H1 (cell line): Measurements from ENCODE around the gene TNNT3. TPM values are rescaled to one million over a fixed set of nuclear protein-coding genes. Genes with fewer than 3 reads are reported as not detected.

Experiments used
- CTCF ChIA-PET: fragments of 300-600 bp; sonication (Branson Sonifier 250); formaldehyde crosslinking; loops from one replicate; lab custom pipeline; 2021; ENCODE audit not compliant: partially characterized antibody; lab: Charles Lee
- POLR2A ChIA-PET: fragments of 300-600 bp; sonication (Branson Sonifier 250); formaldehyde crosslinking; loops from one replicate; lab custom pipeline; 2021; ENCODE audit warnings: inconsistent platforms; ENCODE audit not compliant: partially characterized antibody; lab: Charles Lee
- DNase-seq, 2 experiments: peaks; one replicate each; pipeline versions ENCODE4 v3.0.0 to v3.0.0-alpha.2; 2010 to 2022; ENCODE audit warnings: low spot score in 2 of 2, low read depth in 1 of 2, mixed read lengths in 1 of 2
- FAIRE-seq: peaks from 2 replicates; lab custom pipeline; 2011; peaks lifted over from hg19 to GRCh38; lab: Jason Lieb, UNC
- H2AFZ ChIP-seq: 2 replicates; pipeline ENCODE4 v1.8.1; 2012; ENCODE audit warnings: low read length, inconsistent platforms
- H2AK5ac ChIP-seq: 2 replicates; pipeline ENCODE4 v1.6.1; 2013; ENCODE audit warnings: low read depth, low read length
- H2BK120ac ChIP-seq: replicated peaks from 2 replicates; pipeline ENCODE3; 2013; ENCODE audit warnings: low read depth, low read length, inconsistent platforms
- H2BK12ac ChIP-seq: 2 replicates; pipeline ENCODE4 v1.6.1; 2013; ENCODE audit warnings: low read depth, low read length
- H2BK15ac ChIP-seq: 2 replicates; pipeline ENCODE4 v1.6.1; 2013; ENCODE audit warnings: low read length
- H2BK20ac ChIP-seq: 2 replicates; pipeline ENCODE4 v1.6.1; 2013; ENCODE audit warnings: low read length
- H2BK5ac ChIP-seq: 2 replicates; pipeline ENCODE4 v1.6.1; 2013; ENCODE audit warnings: low read depth, low read length
- H3K14ac ChIP-seq: 2 replicates; pipeline ENCODE4 v1.6.1; 2013; ENCODE audit warnings: inconsistent platforms; ENCODE audit not compliant: insufficient read length
- H3K18ac ChIP-seq: 2 replicates; pipeline ENCODE4 v1.6.1; 2013; ENCODE audit warnings: low read length; ENCODE audit errors: extremely low read depth
- H3K23ac ChIP-seq: 2 replicates; pipeline ENCODE4 v1.6.1; 2013; ENCODE audit warnings: inconsistent platforms; ENCODE audit not compliant: insufficient read length
- H3K23me2 ChIP-seq: 2 replicates; pipeline ENCODE4 v1.6.1; 2013; ENCODE audit warnings: low read depth, low read length
- H3K27ac ChIP-seq: 2 replicates; pipeline ENCODE4 v1.6.1; 2011; ENCODE audit warnings: low read depth, low read length, inconsistent platforms
- H3K27me3 ChIP-seq, 4 experiments: replicated peaks in 1 of 4; 1 replicate in 1 of 4; 2 replicates in 3 of 4; pipeline versions ENCODE4 v1.6.1 to v1.8.1; 2011 to 2013; ENCODE audit warnings: low read length in 3 of 4, mild to moderate bottlenecking in 3 of 4, inconsistent platforms in 2 of 4, mixed read lengths in 2 of 4, moderate library complexity in 1 of 4; ENCODE audit not compliant: control insufficient read depth in 3 of 4, insufficient read depth in 3 of 4; ENCODE audit errors: extremely low read depth in 1 of 4
- H3K36me3 ChIP-seq, 4 experiments: 2 replicates each; pipeline versions ENCODE4 v1.6.1 to v1.8.1; 2011 to 2013; ENCODE audit warnings: mild to moderate bottlenecking in 4 of 4, low read length in 3 of 4, moderate library complexity in 2 of 4, control low read depth in 1 of 4, inconsistent platforms in 1 of 4; ENCODE audit not compliant: insufficient read depth in 4 of 4, control insufficient read depth in 2 of 4
- H3K4ac ChIP-seq: replicated peaks from 2 replicates; pipeline ENCODE3; 2013; ENCODE audit warnings: low read length, low read depth, mixed read lengths, inconsistent platforms; ENCODE audit not compliant: insufficient read length
- H3K4me1 ChIP-seq, 4 experiments: replicated peaks in 1 of 4; 1 replicate in 1 of 4; 2 replicates in 3 of 4; pipeline versions ENCODE4 v1.6.1 to v1.8.1; 2011 to 2013; ENCODE audit warnings: low read length in 3 of 4, inconsistent platforms in 2 of 4, mixed read lengths in 1 of 4; ENCODE audit not compliant: insufficient read depth in 4 of 4, control insufficient read depth in 3 of 4
- H3K4me2 ChIP-seq, 2 experiments: 2 replicates each; pipeline versions ENCODE4 v1.6.1 to v1.8.1; 2011 to 2013; ENCODE audit warnings: low read depth in 2 of 2, low read length in 2 of 2, control low read depth in 1 of 2, inconsistent platforms in 1 of 2, mild to moderate bottlenecking in 1 of 2; ENCODE audit not compliant: insufficient read depth in 1 of 2
- H3K4me3 ChIP-seq, 4 experiments: fragments of 200-600, 300-600 bp in 1 of 4; sonication (generic), shearing (Covaris generic), sonication (Bioruptor Twin) in 1 of 4; 2 replicates each; pipeline versions ENCODE4 v1.5.1 to v1.8.1; 2011 to 2016; ENCODE audit warnings: low read length in 4 of 4, low read depth in 3 of 4, control low read depth in 2 of 4, inconsistent platforms in 2 of 4, mild to moderate bottlenecking in 2 of 4, mixed read lengths in 1 of 4, moderate library complexity in 1 of 4; ENCODE audit not compliant: insufficient read depth in 2 of 4; ENCODE audit errors: extremely low read depth in 1 of 4
- H3K56ac ChIP-seq: replicated peaks from 2 replicates; pipeline ENCODE3; 2013; ENCODE audit warnings: low read depth, mild to moderate bottlenecking, mixed read lengths, low read length, inconsistent platforms; ENCODE audit not compliant: insufficient read length
- H3K79me1 ChIP-seq: 2 replicates; pipeline ENCODE4 v1.6.1; 2013; ENCODE audit warnings: low read depth, low read length, control low read depth
- H3K79me2 ChIP-seq, 2 experiments: 2 replicates each; pipeline versions ENCODE4 v1.6.1 to v1.8.1; 2012 to 2013; ENCODE audit warnings: low read length in 2 of 2, mild to moderate bottlenecking in 2 of 2, inconsistent platforms in 1 of 2; ENCODE audit not compliant: insufficient read depth in 2 of 2, control insufficient read depth in 1 of 2
- H3K9ac ChIP-seq, 4 experiments: replicated peaks in 1 of 4; 1 replicate in 1 of 4; 2 replicates in 3 of 4; pipeline versions ENCODE4 v1.6.1 to v1.8.1; 2011 to 2013; ENCODE audit warnings: low read depth in 3 of 4, low read length in 3 of 4, control low read depth in 2 of 4, mild to moderate bottlenecking in 2 of 4, moderate library complexity in 2 of 4, inconsistent platforms in 1 of 4; ENCODE audit errors: extremely low read depth in 1 of 4
- H3K9me3 ChIP-seq, 2 experiments: 2 replicates each; pipeline versions ENCODE4 v1.6.1 to v1.8.1; 2012 to 2013; ENCODE audit warnings: mild to moderate bottlenecking in 2 of 2, moderate library complexity in 2 of 2, control low read depth in 1 of 2, inconsistent platforms in 1 of 2, low read depth in 1 of 2, low read length in 1 of 2, mixed read lengths in 1 of 2; ENCODE audit not compliant: insufficient read depth in 2 of 2
- H4K20me1 ChIP-seq, 2 experiments: replicated peaks in 1 of 2; 2 replicates each; pipeline versions ENCODE3 to v1.8.1; 2011 to 2013; ENCODE audit warnings: inconsistent platforms in 2 of 2, low read length in 2 of 2, mild to moderate bottlenecking in 1 of 2; ENCODE audit not compliant: insufficient read depth in 2 of 2, control insufficient read depth in 1 of 2
- H4K5ac ChIP-seq: 2 replicates; pipeline ENCODE4 v1.6.1; 2013; ENCODE audit warnings: low read length, low read depth, mixed read lengths, inconsistent platforms; ENCODE audit not compliant: insufficient read length
- H4K8ac ChIP-seq: 2 replicates; pipeline ENCODE4 v1.8.0; 2013; ENCODE audit warnings: mild to moderate bottlenecking, moderate library complexity, low read length, inconsistent platforms; ENCODE audit not compliant: insufficient read depth; ENCODE audit errors: extremely low read depth
- H4K91ac ChIP-seq: replicated peaks from 2 replicates; pipeline ENCODE3; 2013; ENCODE audit warnings: low read length, mixed read lengths, inconsistent platforms; ENCODE audit not compliant: insufficient read length
- BRCA1 ChIP-seq: IDR thresholded peaks from 2 replicates; pipeline ENCODE4 v1.6.1; 2012; ENCODE audit warnings: low read depth, low read length, improper control_type of control experiment
- CBX8 ChIP-seq: fragments of 300-800, 300-1000 bp; sonication (generic); IDR thresholded peaks from 2 replicates; pipeline ENCODE4 v1.7.1; 2016; ENCODE audit warnings: low read depth, low read length, borderline replicate concordance
- EP300 ChIP-seq, 2 experiments: IDR thresholded peaks; 1 replicate in 1 of 2; 2 replicates in 1 of 2; pipeline ENCODE4 v1.6.1; 2011 to 2012; ENCODE audit warnings: low read depth in 2 of 2, low read length in 2 of 2, mild to moderate bottlenecking in 2 of 2, borderline replicate concordance in 1 of 2, inconsistent platforms in 1 of 2, moderate library complexity in 1 of 2
- GABPA ChIP-seq: IDR thresholded peaks from 2 replicates; pipeline ENCODE4 v1.6.1; 2011; ENCODE audit warnings: mild to moderate bottlenecking, low read length, moderate library complexity, borderline replicate concordance; ENCODE audit not compliant: insufficient read depth
- JUN ChIP-seq: IDR thresholded peaks from 2 replicates; pipeline ENCODE4 v1.6.1; 2011; ENCODE audit warnings: low read depth, mild to moderate bottlenecking, improper control_type of control experiment, low read length
- RBBP5 ChIP-seq: IDR thresholded peaks from 2 replicates; pipeline ENCODE4 v1.7.1; 2012; ENCODE audit warnings: low read depth, mild to moderate bottlenecking, inconsistent platforms, low read length, moderate library complexity, borderline replicate concordance
- SRF ChIP-seq: IDR thresholded peaks from 2 replicates; pipeline ENCODE4 v1.6.1; 2011; ENCODE audit warnings: mild to moderate bottlenecking, low read depth, low read length, moderate library complexity
- TCF12 ChIP-seq: IDR thresholded peaks from 2 replicates; pipeline ENCODE4 v1.6.1; 2011; ENCODE audit warnings: low read depth, mild to moderate bottlenecking, low read length
- WGBS, 2 experiments: shearing (Covaris generic) in 1 of 2; methylation state at CpG; one replicate each; pipeline versions ENCODE4 v1.1.6 to v1.1.7; 2013 to 2015; ENCODE audit warnings: low lambda C conversion rate in 2 of 2, mixed read lengths in 2 of 2, inconsistent platforms in 1 of 2, low coverage in 1 of 2, missing lambda C conversion rate in 1 of 2; ENCODE audit not compliant: insufficient replicate concordance in 2 of 2, insufficient coverage in 1 of 2, insufficient read length in 1 of 2; ENCODE audit errors: extremely low coverage in 1 of 2, missing lambda C conversion rate in 1 of 2; 5-methylcytosine and 5-hydroxymethylcytosine counted together
- polyA plus RNA-seq, 7 experiments: library from polyadenylated mRNA; depleted of rRNA in 3 of 7; stranded (reverse) in 5 of 7; unstranded in 2 of 7; fragments of >200 nt in 5 of 7; fragments of 200-250 nt in 2 of 7; gene quantifications; 1 replicate in 5 of 7; 2 replicates in 1 of 7; 4 replicates in 1 of 7; pipeline versions ENCODE4 v1.2.1 to v1.2.3, GENCODE V29; 2011 to 2013; ENCODE audit warnings: missing spikeins in 2 of 7, mixed read lengths in 2 of 7
- total RNA-seq: library from RNA; stranded (reverse); fragmentation: NEBNext Ultra II Directional; extraction: Animal tissue kit (Norgen Biotek cat#: 25700); gene quantifications from 2 replicates; pipeline ENCODE4 v1.2.1, GENCODE V29; 2021
- TF ChIP-seq, protein P1 (sequence below): IDR thresholded peaks from 2 replicates; pipeline ENCODE4 v1.6.1; 2012; ENCODE audit warnings: inconsistent platforms

Gene TNNT3
- total and polyA plus RNA-seq, 2 of the 8 experiments (the other 6 are each of a cell fraction or from before 2014, with no cell fraction given): not detected

DNA sequence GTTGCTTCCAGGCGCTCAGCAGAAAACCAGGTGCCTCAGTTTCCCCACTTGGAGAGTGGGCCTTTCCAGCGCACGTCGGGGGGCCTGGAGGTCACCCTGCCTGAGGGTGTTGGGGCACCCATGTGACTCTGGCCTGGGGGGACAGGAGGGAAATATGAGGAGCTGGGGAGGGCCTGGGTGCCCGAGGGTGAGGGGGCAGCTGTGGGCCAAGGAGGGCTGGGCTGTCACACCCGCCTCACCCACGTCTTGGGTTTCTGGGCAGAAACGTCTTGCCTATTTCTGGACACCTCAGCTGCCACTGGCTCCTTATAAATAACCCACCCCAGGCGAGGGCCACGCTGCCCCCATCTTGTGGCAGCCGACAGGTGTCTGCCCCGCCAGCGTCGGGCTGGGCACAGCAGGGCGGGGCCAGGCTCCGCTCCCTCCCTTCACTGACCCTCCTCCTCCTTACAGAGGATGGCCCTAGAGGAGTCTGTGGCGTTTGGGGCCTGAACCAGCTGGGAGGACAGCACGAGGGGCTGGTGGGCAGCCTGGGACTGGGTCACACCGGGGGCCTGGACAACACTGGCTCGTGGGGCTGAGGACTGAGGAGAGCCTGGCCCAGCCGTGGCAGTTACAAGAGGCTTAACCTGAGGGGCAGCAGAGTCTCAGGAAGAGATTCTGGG, 1.5 kb downstream of the TNNT3 start:
- no peak for FAIRE-seq
- Histone ChIP-seq H3K4me2 (no peak overlapping the region), H2BK20ac (no peak overlapping the region), H4K5ac (no peak overlapping the region), H4K20me1 (no peaks in the 10 kb centered on the region), H3K56ac (no peak overlapping the region), H2BK5ac (no peak overlapping the region), H2BK12ac (no peak overlapping the region), H3K18ac (no peak overlapping the region), H3K4me3 (no peak overlapping the region), H3K9me3 (no peaks in the 10 kb centered on the region), H3K14ac (no peak overlapping the region), H2BK15ac (no peak overlapping the region), H3K4me1 (peaks cover 0 to 3% (median 3%) of the 10 kb centered on the region in 4 experiments; a peak in 4 of 7 replicates), H2AK5ac (no peak overlapping the region), H3K27me3 (no peaks in the 10 kb centered on the region), H3K4ac (no peak overlapping the region), H3K36me3 (no peaks in the 10 kb centered on the region), H2BK120ac (no peak overlapping the region), H3K9ac (no peak overlapping the region), H2AFZ (no peak overlapping the region), H3K23me2 (no peaks in the 10 kb centered on the region), H3K27ac (no peak overlapping the region), H3K23ac (no peak overlapping the region), H4K8ac (no peak overlapping the region), H3K79me1 (no peaks in the 10 kb centered on the region), H4K91ac (no peak overlapping the region), H3K79me2 (no peaks in the 10 kb centered on the region)
- POLR2A ChIA-PET: no interaction called here
- no peak for DNase-seq
- no peak for TF ChIP-seq JUN
- TF ChIP-seq EP300 (IDR thresholded peaks at IDR 0.05; ENCODE audit: borderline replicate concordance in 1 of 2, low read depth in 2 of 2, low read length in 2 of 2): no peak
- no peak for TF ChIP-seq GABPA
- no peak for TF ChIP-seq BRCA1
- no peak for TF ChIP-seq RBBP5
- TF ChIP-seq TCF12: no peak
- no peak for TF ChIP-seq CBX8
- no peak for TF ChIP-seq SRF
- TF ChIP-seq, protein P1, sequence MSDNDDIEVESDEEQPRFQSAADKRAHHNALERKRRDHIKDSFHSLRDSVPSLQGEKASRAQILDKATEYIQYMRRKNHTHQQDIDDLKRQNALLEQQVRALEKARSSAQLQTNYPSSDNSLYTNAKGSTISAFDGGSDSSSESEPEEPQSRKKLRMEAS: no peak
- CTCF ChIA-PET: interaction anchor here (0.8 to 4.2 kb wide), 18 partner anchors 14 to 239 kb away, joined by 3 to 29 read pairs (median 8); partner anchors contain the start of gene PRR33
- WGBS, 2 experiments: 87% methylated on average over 20 of the region's 21 CpGs; no CpG with 5 or more reads in 1 of the 2 experiments
